GM12801 (cell line): ENCODE results near the gene CXCR5.

Experiments
- TF ChIP-seq, protein P1 (sequence below): IDR thresholded peaks from one replicate; pipeline ENCODE4 v1.5.1; 2011; ENCODE audit warnings: control low read depth; ENCODE audit not compliant: insufficient read length; ENCODE audit errors: extremely low read depth

CXCR5 gene

DNA sequence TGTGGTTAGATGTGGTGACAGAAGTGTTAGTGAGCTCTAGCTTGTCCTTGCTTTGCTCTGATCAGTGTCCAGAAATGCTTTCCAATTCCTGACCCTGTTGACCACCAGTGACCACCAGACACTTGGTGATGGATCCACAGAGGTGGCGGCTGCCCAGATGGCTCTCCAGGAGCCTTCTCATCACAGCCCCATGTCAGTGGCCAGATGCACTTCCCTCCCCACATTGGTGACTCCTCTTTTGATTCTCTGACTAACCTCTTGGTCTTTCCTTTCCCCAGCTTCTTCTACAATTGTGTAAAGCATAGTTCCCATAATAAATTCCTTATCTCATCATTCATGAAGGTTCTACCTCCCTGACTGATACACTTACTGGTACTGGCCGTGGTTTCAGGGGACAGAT is 40.1 kb upstream of the CXCR5 start:
- TF ChIP-seq, protein P1, sequence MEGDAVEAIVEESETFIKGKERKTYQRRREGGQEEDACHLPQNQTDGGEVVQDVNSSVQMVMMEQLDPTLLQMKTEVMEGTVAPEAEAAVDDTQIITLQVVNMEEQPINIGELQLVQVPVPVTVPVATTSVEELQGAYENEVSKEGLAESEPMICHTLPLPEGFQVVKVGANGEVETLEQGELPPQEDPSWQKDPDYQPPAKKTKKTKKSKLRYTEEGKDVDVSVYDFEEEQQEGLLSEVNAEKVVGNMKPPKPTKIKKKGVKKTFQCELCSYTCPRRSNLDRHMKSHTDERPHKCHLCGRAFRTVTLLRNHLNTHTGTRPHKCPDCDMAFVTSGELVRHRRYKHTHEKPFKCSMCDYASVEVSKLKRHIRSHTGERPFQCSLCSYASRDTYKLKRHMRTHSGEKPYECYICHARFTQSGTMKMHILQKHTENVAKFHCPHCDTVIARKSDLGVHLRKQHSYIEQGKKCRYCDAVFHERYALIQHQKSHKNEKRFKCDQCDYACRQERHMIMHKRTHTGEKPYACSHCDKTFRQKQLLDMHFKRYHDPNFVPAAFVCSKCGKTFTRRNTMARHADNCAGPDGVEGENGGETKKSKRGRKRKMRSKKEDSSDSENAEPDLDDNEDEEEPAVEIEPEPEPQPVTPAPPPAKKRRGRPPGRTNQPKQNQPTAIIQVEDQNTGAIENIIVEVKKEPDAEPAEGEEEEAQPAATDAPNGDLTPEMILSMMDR = no peak

DNA sequence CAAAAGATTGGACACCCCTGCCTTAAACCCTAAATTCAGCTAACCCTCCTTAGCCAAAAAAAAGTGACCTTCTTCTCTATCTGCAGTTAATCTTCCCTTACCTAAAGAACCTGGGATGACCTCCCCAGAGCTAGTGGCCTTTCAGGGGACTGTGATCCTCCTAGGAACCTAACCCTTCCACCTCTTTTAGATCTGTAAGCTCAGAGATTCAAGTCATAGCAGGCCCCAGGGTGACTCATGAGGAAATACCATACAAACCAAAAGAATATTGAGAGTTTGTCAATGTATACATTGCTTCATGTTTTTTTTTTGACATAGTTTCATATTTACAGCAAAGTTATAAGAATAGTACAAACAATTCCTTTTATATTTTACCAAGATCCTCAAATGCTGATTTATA is 38.3 kb upstream of the CXCR5 start:
- TF ChIP-seq, protein P1 = no peak

DNA sequence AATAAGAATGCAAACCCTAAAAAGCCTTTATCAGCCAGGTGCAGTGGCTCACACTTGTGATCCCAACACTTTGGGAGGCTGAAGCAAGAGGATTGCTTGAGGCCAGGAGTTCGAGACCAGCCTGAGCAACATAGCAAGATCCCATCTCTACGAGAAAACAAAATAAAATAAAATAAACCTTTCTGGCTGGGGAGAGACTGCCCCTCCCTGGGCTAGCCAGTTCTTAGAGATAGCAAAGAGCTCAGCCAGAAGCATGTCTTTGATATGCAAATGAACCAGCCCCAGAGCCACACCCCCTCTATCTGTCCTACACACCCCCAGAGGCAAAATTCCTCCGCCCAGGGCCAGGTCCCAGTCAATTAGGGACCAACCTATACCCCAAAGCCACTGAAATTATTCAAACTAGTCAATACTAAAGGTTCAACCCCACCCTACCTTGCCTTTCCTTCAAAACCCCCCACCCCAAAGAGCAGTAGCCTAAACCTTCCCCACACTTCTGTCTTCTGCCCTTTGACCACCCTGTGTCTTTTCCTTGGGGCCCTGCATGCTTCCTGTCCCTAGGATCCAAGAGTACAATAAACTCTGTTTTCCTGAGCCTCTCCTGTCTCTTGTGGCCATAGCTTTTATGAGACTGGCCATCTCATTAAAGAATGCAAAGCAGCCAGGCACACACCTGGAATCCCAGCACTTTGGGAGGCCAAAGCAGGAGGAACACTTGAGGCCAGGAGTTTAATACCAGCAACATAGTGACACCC is 37.3 kb upstream of the CXCR5 start:
- TF ChIP-seq, protein P1 = no peak

DNA sequence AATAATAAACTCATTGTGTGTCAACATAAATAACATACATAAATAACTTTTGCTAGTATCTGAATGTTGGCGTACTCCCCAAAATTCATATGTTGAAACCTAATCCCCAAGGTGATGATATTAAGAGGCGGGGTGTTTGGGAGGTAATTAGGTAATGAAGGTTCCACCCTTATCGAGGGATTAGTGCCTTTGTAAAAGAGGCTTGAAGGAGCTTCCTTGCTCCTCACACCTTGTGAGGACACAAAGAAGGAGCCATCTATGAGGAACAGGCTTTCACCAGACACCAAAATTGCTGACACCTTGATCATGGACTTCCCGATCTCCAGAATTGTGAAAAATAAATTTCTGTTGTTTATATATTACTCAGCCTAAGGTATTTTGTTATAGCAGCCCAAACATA is 33.9 kb upstream of the CXCR5 start:
- TF ChIP-seq, protein P1 = no peak

DNA sequence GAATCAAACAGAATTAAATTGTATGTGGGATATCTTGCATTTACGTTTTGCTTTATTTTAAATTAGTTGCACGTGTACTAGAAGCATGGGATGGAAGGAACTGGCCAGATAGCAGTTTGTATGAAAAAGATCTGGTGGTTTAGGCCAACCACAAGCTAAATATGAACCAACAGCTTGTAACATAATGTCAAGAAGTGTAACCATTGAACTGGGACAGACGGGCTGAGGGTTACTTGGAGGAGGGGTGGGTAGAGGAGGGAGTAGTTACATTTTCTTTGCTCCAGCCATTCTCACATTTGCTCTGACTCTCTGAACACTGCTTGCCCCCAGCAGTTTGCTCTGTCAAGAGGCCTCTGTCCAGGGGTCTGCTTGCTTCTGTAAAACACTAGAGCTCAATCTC is 31.7 kb upstream of the CXCR5 start:
- TF ChIP-seq, protein P1 = no peak

DNA sequence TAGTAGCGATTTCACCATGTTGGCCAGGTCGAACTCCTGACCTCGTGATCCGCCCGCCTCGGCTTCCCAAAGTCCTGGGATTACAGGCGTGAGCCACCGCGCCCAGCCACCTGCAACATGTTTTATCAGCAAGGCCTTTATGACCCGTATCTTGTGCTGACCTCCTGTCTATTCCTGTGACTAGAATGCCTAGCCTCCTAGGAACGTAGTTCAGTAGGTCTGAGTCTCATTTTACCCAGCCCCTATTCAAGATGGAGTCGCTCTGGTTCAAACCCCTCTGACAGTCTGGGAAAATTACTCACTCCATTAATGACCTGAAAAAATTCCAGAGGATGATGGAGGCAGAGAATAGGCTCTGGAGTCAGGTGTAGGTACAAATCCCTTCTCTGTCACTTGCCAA is 30.0 kb upstream of the CXCR5 start:
- TF ChIP-seq, protein P1 = no peak

DNA sequence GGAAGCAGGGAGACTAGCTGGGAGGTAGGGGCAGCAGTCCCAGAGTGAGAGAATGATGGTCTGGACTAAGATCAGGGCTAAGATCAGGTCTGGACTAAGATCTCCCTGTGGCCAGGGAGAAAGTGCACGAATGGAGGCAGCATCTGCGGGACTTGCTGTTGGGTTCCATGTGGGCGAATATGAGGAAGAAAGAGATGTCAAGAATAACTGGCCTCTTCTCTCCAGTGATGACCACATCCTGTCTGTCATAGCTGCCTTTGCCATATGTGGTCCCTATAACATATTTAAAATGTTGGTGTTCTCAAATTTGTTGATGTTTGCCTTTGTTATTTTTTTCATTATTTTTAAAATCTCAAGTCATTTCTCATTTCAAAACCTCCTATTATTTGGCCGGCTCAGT is 27.4 kb upstream of the CXCR5 start:
- TF ChIP-seq, protein P1 = no peak
